CD8-positive, alpha-beta memory T cell (primary cell): ENCODE data around the gene TPM4. TPM values are rescaled to one million over a fixed set of nuclear protein-coding genes. Genes with fewer than 3 reads are reported as not detected.

ENCODE experiments used
- CTCF ChIA-PET: fragments of 350-600 bp; sonication (Branson Sonifier 250); formaldehyde crosslinking; loops from one replicate; lab custom pipeline; 2021; ENCODE audit warnings: antibody characterized with exemption; lab: Charles Lee
- POLR2A ChIA-PET: fragments of 350-600 bp; sonication (Branson Sonifier 250); formaldehyde crosslinking; loops from one replicate; lab custom pipeline; 2021; ENCODE audit warnings: antibody characterized with exemption; lab: Charles Lee
- DNase-seq, 5 donors: peaks; one replicate each; pipeline versions ENCODE4 v3.0.0 to v3.0.0-alpha.2; 2020 to 2022; ENCODE audit warnings: mixed read lengths in 1 of 5
- H3K27ac ChIP-seq: one replicate; pipeline ENCODE4 v1.7.0; 2013; ENCODE audit warnings: low read depth, mild to moderate bottlenecking, low read length, moderate library complexity
- H3K27me3 ChIP-seq: 2 replicates; pipeline ENCODE4 v1.7.0; 2013; ENCODE audit warnings: low read length, mild to moderate bottlenecking; ENCODE audit not compliant: insufficient read depth, poor library complexity, severe bottlenecking
- H3K36me3 ChIP-seq: 2 replicates; pipeline ENCODE4 v1.7.0; 2013; ENCODE audit warnings: mild to moderate bottlenecking, low read length, moderate library complexity; ENCODE audit not compliant: insufficient read depth
- H3K4me1 ChIP-seq: 2 replicates; pipeline ENCODE4 v1.7.0; 2013; ENCODE audit warnings: mild to moderate bottlenecking, low read length, moderate library complexity; ENCODE audit not compliant: insufficient read depth
- H3K4me3 ChIP-seq: 2 replicates; pipeline ENCODE4 v1.7.0; 2013; ENCODE audit warnings: mild to moderate bottlenecking, low read length
- H3K9me3 ChIP-seq: 2 replicates; pipeline ENCODE4 v1.7.0; 2013; ENCODE audit warnings: mild to moderate bottlenecking, low read length
- H3K27ac Mint-ChIP-seq, 8 donors: one replicate each; pipeline ENCODE4 v1.8.0; 2020 to 2021; ENCODE audit warnings: mixed read lengths in 8 of 8, mild to moderate bottlenecking in 6 of 8, inconsistent platforms in 3 of 8, moderate library complexity in 3 of 8
- H3K27me3 Mint-ChIP-seq, 2 donors: one replicate each; pipeline ENCODE4 v1.8.0; 2020 to 2021; ENCODE audit warnings: mixed read lengths in 2 of 2, mild to moderate bottlenecking in 1 of 2, moderate library complexity in 1 of 2
- H3K36me3 Mint-ChIP-seq, 3 donors: one replicate each; pipeline ENCODE4 v1.8.0; 2020 to 2021; ENCODE audit warnings: mixed read lengths in 3 of 3, inconsistent platforms in 1 of 3, mild to moderate bottlenecking in 1 of 3
- H3K4me1 Mint-ChIP-seq, 3 donors: one replicate each; pipeline ENCODE4 v1.8.0; 2020 to 2021; ENCODE audit warnings: mixed read lengths in 3 of 3, inconsistent platforms in 1 of 3, mild to moderate bottlenecking in 1 of 3
- H3K4me3 Mint-ChIP-seq, 7 donors: one replicate each; pipeline ENCODE4 v1.8.0; 2020 to 2021; ENCODE audit warnings: mixed read lengths in 7 of 7, mild to moderate bottlenecking in 6 of 7, moderate library complexity in 4 of 7, inconsistent platforms in 2 of 7
- H3K9me3 Mint-ChIP-seq, 5 donors: one replicate each; pipeline ENCODE4 v1.8.0; 2020 to 2022; ENCODE audit warnings: mixed read lengths in 5 of 5, mild to moderate bottlenecking in 3 of 5, moderate library complexity in 2 of 5, inconsistent platforms in 1 of 5
- polyA plus RNA-seq: library from polyadenylated mRNA; unstranded; fragments of 300-500 nt; fragmentation: Illumina TruSeq; gene quantifications from one replicate; pipeline ENCODE4 v1.2.3, GENCODE V29; 2021
- total RNA-seq, 2 experiments: library from RNA; stranded (reverse); gene quantifications; one replicate each; pipeline ENCODE4 v1.2.3, GENCODE V29; 2021

TPM4 gene
- total and polyA plus RNA-seq, 3 experiments from 2014 or later = 127 to 270 (median 259) TPM

DNA sequence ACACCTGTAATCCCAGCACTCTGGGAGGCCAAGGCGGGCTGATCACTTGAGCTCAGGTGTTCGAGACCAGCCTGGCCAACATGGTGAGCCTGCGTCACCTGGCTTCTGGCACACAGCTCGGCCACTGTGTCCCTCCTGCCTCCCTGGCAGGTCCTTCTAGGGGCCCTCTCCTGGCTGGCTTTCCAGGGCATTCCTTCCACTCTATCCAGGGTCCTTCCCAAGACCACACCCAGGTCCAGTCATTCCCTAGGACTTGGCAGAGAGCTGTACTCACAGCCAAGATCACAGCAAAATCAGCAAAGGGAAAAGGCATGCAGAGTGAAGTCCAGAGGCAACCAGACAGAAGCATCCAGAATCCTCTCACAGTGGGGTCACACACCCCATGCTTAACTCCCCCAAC, 57.5 kb downstream of the TPM4 start:
- H3K36me3 Mint-ChIP-seq = peaks cover 32 to 56% (median 33%) of the 10 kb centered on the region in 3 donors
- DNase-seq = no peak
- H3K27me3 ChIP-seq = no peaks in the 10 kb centered on the region
- peaks cover 10 to 19% (median 16%) of the 10 kb centered on the region in 3 donors for H3K4me1 Mint-ChIP-seq
- no peak overlapping the region for H3K4me3 Mint-ChIP-seq
- H3K4me3 ChIP-seq = no peak overlapping the region
- peaks cover 5% of the 10 kb centered on the region for H3K4me1 ChIP-seq
- CTCF ChIA-PET = no interaction called here
- no peaks in the 10 kb centered on the region for H3K9me3 ChIP-seq
- H3K9me3 Mint-ChIP-seq = no peaks in the 10 kb centered on the region
- POLR2A ChIA-PET = no interaction called here
- H3K27ac ChIP-seq = no peak overlapping the region
- peak overlapping the region in 6 of 8 donors; percentile 28 to 77 (median 62) for H3K27ac Mint-ChIP-seq
- H3K27me3 Mint-ChIP-seq = no peaks in the 10 kb centered on the region
- peaks cover 34% of the 10 kb centered on the region for H3K36me3 ChIP-seq

DNA sequence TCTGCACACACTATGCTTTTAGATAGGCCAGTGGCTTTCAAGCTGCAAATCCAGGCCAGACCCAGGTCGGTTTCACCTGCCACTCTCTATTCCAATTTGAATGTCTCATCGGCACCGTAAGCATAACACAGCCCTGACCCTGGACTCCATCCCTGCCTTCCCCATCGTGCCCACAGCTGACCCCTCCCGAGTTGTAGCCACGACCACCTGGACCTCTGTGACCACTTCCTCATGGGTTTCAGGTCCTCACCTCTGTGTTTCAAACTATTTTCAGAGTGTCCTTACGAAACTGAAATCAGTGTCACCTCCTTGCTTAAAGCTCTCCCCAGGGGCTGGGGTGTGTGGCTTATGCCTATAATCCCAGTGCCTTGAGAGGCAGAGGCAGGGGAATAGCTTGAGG, 58.2 kb downstream of the TPM4 start:
- peaks cover 16 to 24% (median 21%) of the 10 kb centered on the region in 3 donors for H3K4me1 Mint-ChIP-seq
- Histone ChIP-seq H3K27me3 (no peaks in the 10 kb centered on the region), H3K4me3 (no peak overlapping the region), H3K4me1 (peaks cover 5% of the 10 kb centered on the region), H3K36me3 (peaks cover 27% of the 10 kb centered on the region), H3K27ac (no peak overlapping the region), H3K9me3 (no peaks in the 10 kb centered on the region)
- ChIA-PET POLR2A (interaction anchor here (0.7 kb wide), 1 partner anchor 680 kb away, joined by 4 read pairs; no protein-coding TSS in a partner anchor), CTCF (no interaction called here)
- DNase-seq = no peak
- no peaks in the 10 kb centered on the region for H3K9me3 Mint-ChIP-seq
- H3K36me3 Mint-ChIP-seq = peaks cover 30 to 49% (median 32%) of the 10 kb centered on the region in 3 donors
- peak overlapping the region in 6 of 8 donors; percentile 34 to 77 (median 62) for H3K27ac Mint-ChIP-seq
- no peaks in the 10 kb centered on the region for H3K27me3 Mint-ChIP-seq
- no peak overlapping the region for H3K4me3 Mint-ChIP-seq

DNA sequence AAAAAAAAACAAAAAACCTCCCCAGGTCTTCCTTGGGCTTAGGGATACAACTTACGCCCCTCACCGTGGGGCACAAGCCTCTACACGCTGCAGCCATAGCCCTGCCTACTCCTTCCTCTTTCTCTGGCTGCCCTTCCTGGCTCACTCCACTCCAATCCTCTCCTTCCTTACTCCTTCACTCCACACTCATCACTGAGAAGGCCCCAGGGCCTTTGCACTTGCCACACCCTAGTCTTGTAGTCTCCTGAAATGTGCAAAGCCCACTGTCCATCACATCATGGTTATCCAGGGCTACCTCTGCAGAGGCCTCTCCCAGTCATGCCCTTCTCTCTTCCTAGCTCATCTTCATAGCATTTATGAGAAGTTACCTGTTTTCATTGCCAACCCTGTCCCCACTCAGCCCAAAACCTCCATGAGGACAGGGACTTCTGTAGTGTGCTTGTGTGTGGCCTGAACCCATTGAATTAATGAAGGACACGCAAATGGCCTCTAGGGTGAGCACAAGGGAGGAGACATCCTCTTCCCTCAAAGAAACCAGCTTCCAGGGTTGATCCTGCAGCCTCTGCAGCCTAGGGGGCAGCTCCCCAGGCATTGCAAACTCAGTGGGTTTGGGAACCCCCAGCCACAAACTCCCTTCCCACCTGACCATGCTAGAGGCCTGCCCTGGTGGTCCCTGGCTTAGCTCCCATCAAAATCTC, 59.3 kb downstream of the TPM4 start:
- POLR2A ChIA-PET = no interaction called here
- no peak for DNase-seq
- peaks cover 21 to 30% (median 27%) of the 10 kb centered on the region in 3 donors for H3K4me1 Mint-ChIP-seq
- Histone ChIP-seq H3K36me3 (peaks cover 19% of the 10 kb centered on the region), H3K27ac (no peak overlapping the region), H3K9me3 (no peaks in the 10 kb centered on the region), H3K27me3 (no peaks in the 10 kb centered on the region), H3K4me3 (no peak overlapping the region), H3K4me1 (peaks cover 5% of the 10 kb centered on the region)
- H3K36me3 Mint-ChIP-seq = peaks cover 23 to 39% (median 28%) of the 10 kb centered on the region in 3 donors
- H3K4me3 Mint-ChIP-seq = no peak overlapping the region
- H3K27me3 Mint-ChIP-seq = no peaks in the 10 kb centered on the region
- peak overlapping the region in 6 of 8 donors; percentile 24 to 92 (median 42) for H3K27ac Mint-ChIP-seq
- CTCF ChIA-PET = no interaction called here
- H3K9me3 Mint-ChIP-seq = no peaks in the 10 kb centered on the region

DNA sequence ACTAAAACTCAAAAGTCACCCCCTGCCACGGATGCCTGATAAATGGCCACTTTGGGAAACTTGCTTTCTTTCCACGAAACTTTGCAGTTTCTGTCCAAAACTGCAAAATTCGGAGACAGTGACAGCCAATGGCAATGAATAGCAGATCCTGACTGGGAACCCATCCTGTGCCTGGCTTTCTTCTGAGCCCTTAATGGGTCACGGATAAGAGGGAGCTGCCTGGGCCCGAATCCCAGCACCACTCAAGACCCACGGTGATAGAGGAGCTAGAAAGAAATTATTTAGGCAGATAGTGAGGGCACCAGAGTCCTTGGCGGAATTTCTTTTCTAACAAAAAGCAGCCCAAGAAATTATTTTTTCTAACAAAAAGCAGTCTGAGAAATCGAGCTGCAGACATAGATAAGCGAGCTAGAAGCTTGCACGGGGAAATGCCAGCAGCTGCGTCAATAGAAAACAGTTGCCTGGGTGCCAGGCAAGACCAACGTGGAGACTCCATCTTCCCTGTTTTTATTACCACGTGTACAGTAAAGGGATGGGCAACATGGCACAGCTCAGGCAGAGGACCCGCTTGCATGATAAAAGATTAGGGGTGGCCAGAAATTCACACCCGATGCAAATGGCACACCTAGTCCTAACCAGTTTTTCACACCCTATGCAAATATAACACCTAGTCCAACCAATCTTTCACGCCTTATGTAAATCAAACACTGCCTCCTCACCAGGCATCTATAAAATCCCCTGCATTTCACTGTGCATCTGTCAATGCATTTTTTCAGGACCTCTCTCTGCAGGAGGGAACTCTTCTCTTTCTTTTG, 60.1 kb downstream of the TPM4 start:
- Mint-ChIP-seq H3K27ac (peak overlapping the region in 5 of 8 donors; percentile 6 to 88 (median 21)), H3K4me1 (peaks cover 29 to 38% (median 35%) of the 10 kb centered on the region in 3 donors), H3K27me3 (no peaks in the 10 kb centered on the region), H3K36me3 (peaks cover 20 to 33% (median 23%) of the 10 kb centered on the region in 3 donors), H3K9me3 (no peaks in the 10 kb centered on the region), H3K4me3 (peak overlapping the region in 1 of 7 donors; percentile 46)
- no peak for DNase-seq
- H3K36me3 ChIP-seq = peaks cover 17% of the 10 kb centered on the region
- H3K9me3 ChIP-seq = no peaks in the 10 kb centered on the region
- peaks cover 5% of the 10 kb centered on the region for H3K4me1 ChIP-seq
- H3K27me3 ChIP-seq = no peaks in the 10 kb centered on the region
- H3K27ac ChIP-seq = no peak overlapping the region
- ChIA-PET POLR2A (interaction anchor here (0.5 to 0.6 kb wide), 2 partner anchors 246 to 1751 kb away, joined by 4 to 5 read pairs; no protein-coding TSS in a partner anchor), CTCF (no interaction called here)
- H3K4me3 ChIP-seq = no peak overlapping the region

DNA sequence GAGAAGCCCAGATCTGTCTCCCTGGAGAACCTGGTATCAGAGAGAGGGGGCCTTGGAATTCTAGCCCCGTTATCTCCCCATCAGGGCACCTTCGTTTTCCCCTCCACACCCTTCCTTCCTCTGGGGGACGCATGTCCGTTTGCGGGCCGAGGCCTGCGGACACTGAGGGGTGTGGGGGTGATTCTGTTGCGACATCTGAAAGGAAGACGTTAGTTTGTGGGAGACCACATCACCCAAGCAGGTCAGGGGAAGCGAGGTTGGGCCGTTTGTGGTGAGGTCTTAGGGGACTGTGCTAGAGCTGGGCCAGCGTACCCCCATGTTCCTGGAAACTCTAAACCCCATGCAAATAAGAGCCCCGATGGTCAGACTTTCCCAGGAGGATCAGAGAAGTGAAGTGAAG, 63.5 kb downstream of the TPM4 start:
- Mint-ChIP-seq H3K27me3 (no peaks in the 10 kb centered on the region), H3K27ac (peak overlapping the region; percentile 52 to 96 (median 90))

DNA sequence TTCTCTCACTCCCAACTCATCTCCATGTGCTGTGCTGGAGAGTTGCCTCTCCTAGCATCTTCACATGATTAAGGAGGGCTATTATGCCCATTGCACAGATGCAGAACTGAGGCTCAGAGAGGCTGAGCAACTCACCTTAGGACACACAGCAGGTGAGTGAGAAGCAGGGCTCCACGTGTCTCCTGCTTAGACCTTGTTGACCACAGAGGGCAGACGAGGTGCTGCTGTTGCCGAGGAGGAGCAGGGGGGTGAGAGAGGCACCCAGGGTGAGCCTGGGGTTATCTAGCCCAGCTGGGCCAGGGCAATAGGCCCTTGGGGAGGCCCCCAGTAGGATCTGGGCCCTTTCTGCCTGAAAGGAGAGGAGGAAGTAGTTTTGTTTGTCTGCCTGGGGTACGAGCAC, 64.7 kb downstream of the TPM4 start:
- Histone ChIP-seq H3K9me3 (no peaks in the 10 kb centered on the region), H3K4me3 (no peak overlapping the region), H3K36me3 (no peaks in the 10 kb centered on the region), H3K27me3 (no peaks in the 10 kb centered on the region), H3K27ac (no peak overlapping the region), H3K4me1 (peaks cover 28% of the 10 kb centered on the region)
- ChIA-PET POLR2A (no interaction called here), CTCF (interaction anchor here (1.0 to 1.5 kb wide), 2 partner anchors 41 to 128 kb away, joined by 3 read pairs; no protein-coding TSS in a partner anchor)
- peak overlapping the region in 5 of 7 donors; percentile 31 to 82 (median 61) for H3K4me3 Mint-ChIP-seq
- no peaks in the 10 kb centered on the region for H3K27me3 Mint-ChIP-seq
- H3K27ac Mint-ChIP-seq = peak overlapping the region in 7 of 8 donors; percentile 26 to 87 (median 78)
- peaks cover 49 to 65% (median 61%) of the 10 kb centered on the region in 3 donors for H3K4me1 Mint-ChIP-seq
- H3K9me3 Mint-ChIP-seq = no peaks in the 10 kb centered on the region
- DNase-seq = peak in 1 of 5 donors; percentile 6
- peaks cover 2 to 4% (median 3%) of the 10 kb centered on the region in 3 donors for H3K36me3 Mint-ChIP-seq

More for the DNA sequence above, 63.5 kb downstream of the TPM4 start:
- POLR2A ChIA-PET = no interaction called here
- no peaks in the 10 kb centered on the region for H3K9me3 Mint-ChIP-seq
- H3K36me3 ChIP-seq = no peaks in the 10 kb centered on the region
- peak in 1 of 5 donors; percentile 9 for DNase-seq
- CTCF ChIA-PET = interaction anchor here (0.9 to 1.5 kb wide), 2 partner anchors 11 to 29 kb away, joined by 3 to 5 read pairs; no protein-coding TSS in a partner anchor
- peaks cover 3 to 5% (median 4%) of the 10 kb centered on the region in 3 donors for H3K36me3 Mint-ChIP-seq
- H3K27ac ChIP-seq = no peak overlapping the region
- no peaks in the 10 kb centered on the region for H3K27me3 ChIP-seq
- peaks cover 45 to 61% (median 57%) of the 10 kb centered on the region in 3 donors for H3K4me1 Mint-ChIP-seq
- peaks cover 21% of the 10 kb centered on the region for H3K4me1 ChIP-seq
- no peak overlapping the region for H3K4me3 ChIP-seq
- peak overlapping the region in 6 of 7 donors; percentile 23 to 80 (median 67) for H3K4me3 Mint-ChIP-seq
- H3K9me3 ChIP-seq = no peaks in the 10 kb centered on the region

DNA sequence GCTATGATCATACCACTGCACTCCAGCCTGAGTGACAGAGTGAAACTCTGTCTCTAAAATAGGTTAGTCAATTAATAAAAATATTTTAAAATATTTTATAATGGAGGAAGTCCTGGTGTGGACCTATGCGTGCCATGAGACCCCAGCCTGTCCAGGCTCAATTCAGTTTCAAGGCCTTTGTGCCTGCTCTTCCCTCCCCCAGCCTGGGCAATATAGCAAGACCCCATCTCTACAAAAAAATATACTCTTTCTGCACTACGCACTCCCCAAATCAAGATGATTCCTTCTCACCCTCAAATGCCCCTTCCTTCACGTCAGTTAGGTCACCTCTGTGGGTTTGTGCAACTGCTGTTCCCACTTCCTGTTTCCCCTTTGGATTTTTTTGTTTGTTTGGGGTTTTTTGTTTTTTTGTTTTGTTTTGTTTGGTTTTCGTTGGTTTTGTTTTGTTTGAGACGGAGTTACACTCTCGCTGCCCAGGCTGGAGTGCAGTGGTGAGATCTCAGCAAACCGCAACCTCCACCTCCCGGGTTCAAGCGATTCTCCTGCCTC, 65.8 kb downstream of the TPM4 start:
- H3K4me1 ChIP-seq = peaks cover 28% of the 10 kb centered on the region
- H3K27me3 ChIP-seq = no peaks in the 10 kb centered on the region
- Mint-ChIP-seq H3K36me3 (peaks cover 0 to 4% (median 2%) of the 10 kb centered on the region in 3 donors), H3K4me1 (peaks cover 46 to 60% (median 56%) of the 10 kb centered on the region in 3 donors), H3K27ac (peak overlapping the region in 6 of 8 donors; percentile 70 to 98 (median 82)), H3K27me3 (no peaks in the 10 kb centered on the region), H3K9me3 (no peaks in the 10 kb centered on the region), H3K4me3 (peak overlapping the region in 6 of 7 donors; percentile 23 to 79 (median 46))
- ChIA-PET CTCF (interaction anchor here (0.8 to 1.5 kb wide), 3 partner anchors 31 to 127 kb away, joined by 3 read pairs; no protein-coding TSS in a partner anchor), POLR2A (no interaction called here)
- DNase-seq = peak in 1 of 5 donors; percentile 10
- H3K4me3 ChIP-seq = no peak overlapping the region
- H3K27ac ChIP-seq = no peak overlapping the region
- no peaks in the 10 kb centered on the region for H3K9me3 ChIP-seq
- no peaks in the 10 kb centered on the region for H3K36me3 ChIP-seq
